Measurements from ENCODE around the gene CHRNB4. TPM values are rescaled to one million over a fixed set of nuclear protein-coding genes. Genes with fewer than 3 reads are reported as not detected.

Gene CHRNB4
- total RNA-seq, 2 donors from 2014 or later: 0.13 TPM; not detected in 1

DNA sequence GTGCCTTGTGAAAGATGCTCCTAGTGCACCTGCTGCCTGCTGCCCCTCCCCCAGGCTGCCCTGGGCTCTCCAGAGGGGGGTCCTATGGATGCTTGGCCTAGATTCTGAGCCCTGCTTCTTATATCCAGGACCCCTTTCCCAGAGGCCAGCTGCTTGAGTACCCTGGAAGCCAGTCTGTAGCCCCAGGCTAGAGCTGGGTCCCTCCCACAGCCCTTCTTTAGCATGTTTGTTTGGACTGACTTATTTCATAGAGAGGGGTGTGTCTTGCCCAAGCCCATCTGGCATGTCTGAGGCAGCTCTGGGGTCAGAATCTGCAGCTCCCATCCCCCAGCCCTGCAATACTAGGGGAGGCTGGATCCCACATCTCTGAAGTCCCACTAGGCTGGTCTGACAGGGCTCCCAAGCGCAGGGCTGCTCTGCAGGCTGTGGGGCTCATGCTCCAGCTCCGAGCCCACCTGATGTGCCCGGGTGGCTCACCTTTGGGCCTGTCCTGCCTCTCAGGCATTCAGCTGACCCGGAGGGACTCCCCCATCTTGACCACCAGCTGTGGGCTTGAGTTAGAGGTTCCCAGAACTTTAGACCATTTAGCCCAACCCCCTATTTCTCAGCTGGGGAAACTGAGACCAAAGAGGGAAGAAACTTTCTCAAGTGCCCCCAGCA, 3.1 kb downstream of the CHRNB4 start:
- intact Hi-C loops (cut with DNase I): loop anchor here (1.0 to 5.0 kb wide), 2 partner anchors 69 to 71 kb away; no protein-coding TSS in a partner anchor
- no peak for DNase-seq
- ATAC-seq: no peak

DNA sequence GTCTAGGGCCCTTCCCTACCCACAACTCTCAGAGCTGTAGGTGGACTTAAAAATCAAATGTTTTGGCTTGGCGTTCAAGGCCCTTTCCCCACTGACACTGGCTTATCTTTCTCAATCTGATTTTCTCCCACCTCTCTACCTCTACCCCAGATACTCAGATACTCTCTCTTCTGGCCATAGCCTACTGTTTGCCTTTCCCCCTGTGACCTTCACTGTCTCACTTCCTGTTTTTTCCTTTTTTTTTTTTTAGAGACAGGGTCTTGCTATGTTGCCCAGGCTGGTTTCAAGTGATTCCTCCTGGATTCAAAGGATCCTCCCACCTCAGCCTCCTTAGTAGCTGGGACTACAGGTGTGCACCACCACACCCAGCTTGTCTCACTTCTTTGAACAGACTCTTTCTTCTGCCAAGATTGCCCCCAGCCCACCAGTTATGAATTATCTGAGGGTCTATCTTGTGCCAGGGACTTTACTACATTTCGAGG, 4.6 kb downstream of the CHRNB4 start:
- ATAC-seq (no peak), DNase-seq (no peak)
- intact Hi-C loops (cut with DNase I): loop anchor here in 1 of 2 donors (5.0 kb wide), 1 partner anchor 71 kb away; no protein-coding TSS in a partner anchor

DNA sequence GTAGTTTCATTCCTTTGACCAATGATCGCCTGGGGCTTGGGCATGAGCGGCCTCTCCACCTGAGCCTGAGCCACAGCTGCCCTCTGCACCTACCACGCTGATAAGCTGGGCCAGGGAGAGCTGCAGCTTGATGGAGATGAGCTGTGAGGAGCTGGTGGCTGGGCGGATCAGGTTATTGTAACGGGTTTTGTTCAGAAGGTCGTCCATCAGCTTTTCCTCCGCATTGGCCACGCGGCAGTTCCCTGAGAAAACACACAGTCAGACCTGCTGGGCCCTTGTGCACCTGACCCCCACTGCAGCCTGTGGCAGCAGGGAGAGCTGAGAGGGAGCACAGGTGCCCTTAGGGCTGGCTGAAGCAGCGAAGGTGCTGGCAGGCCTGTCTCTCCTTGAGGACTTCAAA, 5.7 kb downstream of the CHRNB4 start:
- ATAC-seq (no peak), DNase-seq (no peak)
- intact Hi-C loops (cut with DNase I): loop anchor here in 1 of 2 donors (5.0 kb wide), 1 partner anchor 72 kb away; no protein-coding TSS in a partner anchor

GRCh38 chr15:78634210-78635145, 6.5 kb downstream of the CHRNB4 start:
- ATAC-seq (no peak), DNase-seq (no peak)
- intact Hi-C loops (cut with DNase I): loop anchor here in 1 of 2 donors (5.0 kb wide), 1 partner anchor 73 kb away; no protein-coding TSS in a partner anchor

DNA sequence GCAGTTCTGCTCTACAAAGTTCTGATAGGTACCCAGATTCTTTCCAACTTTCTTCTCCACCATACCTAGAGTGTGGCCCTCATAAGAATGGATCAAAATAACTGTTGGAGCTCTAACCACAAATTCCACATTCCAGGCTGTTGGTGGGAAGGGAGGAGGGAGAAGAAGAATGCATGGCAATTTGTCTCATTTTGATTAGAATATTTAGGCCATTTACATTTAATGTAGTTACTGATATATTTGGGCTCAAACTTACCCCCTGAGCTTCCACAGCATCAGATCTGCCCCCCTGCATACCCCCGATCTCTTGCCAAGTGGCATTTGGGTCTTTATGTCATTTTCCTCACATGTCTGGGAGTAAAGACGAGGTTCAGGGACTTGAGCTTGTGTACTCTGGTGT, 7.7 kb downstream of the CHRNB4 start:
- ATAC-seq (no peak), DNase-seq (no peak)
- intact Hi-C loops (cut with DNase I): no loop called here

DNA sequence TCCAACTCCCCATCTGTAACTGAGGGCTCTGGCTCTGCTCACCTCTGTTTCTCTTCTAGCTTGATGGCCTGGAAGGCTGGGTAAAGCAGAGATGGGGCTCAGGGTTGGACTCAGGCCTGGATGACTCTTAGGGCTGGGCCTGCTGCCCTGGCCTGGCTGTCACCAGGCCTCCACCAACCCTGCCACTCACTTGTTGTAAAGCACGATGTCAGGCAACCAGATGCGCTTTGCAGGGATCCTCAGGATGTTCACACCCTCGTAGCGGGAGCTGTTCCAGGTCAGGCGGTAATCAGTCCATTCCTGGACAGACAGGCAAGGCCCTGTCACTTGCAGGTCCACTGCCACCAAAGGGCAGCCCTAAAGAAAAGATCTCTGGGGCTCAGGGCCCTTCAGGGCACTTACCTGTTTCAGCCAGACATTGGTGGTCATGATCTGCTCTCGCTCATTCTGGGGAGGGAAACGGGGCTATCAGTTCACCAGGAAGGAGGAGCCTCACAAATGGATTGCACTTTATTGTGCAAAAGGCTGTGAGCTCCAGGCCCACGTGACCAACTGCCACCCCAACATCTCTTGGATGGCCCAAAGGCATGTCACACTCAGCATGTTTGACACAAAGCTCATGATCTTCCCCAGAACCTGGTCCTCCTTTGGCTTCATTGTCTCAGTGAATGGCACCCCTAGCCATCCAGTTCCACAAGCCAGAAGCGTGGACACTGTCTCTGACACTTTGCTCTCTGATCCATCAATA, 9.9 kb downstream of the CHRNB4 start:
- intact Hi-C loops (cut with DNase I): no loop called here
- ATAC-seq (no peak), DNase-seq (no peak)

DNA sequence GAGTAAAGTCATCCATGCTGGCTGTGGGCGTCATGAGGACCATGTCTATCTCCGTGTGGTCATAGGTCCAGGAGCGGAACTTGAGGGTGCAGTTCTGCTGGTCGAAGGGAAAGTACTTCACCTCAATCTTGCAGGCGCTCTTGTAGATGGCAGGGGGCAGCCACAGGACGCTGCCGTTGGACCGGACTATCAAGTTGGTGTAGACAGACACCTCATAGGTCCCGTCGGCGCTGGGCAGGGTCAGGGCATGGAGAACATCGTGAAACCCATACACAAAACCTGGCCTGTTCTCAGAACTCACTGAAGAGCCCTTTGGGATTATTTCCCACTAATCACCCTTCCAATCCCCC, 11.3 kb downstream of the CHRNB4 start:
- ATAC-seq (no peak), DNase-seq (no peak)
- intact Hi-C loops (cut with DNase I): no loop called here

DNA sequence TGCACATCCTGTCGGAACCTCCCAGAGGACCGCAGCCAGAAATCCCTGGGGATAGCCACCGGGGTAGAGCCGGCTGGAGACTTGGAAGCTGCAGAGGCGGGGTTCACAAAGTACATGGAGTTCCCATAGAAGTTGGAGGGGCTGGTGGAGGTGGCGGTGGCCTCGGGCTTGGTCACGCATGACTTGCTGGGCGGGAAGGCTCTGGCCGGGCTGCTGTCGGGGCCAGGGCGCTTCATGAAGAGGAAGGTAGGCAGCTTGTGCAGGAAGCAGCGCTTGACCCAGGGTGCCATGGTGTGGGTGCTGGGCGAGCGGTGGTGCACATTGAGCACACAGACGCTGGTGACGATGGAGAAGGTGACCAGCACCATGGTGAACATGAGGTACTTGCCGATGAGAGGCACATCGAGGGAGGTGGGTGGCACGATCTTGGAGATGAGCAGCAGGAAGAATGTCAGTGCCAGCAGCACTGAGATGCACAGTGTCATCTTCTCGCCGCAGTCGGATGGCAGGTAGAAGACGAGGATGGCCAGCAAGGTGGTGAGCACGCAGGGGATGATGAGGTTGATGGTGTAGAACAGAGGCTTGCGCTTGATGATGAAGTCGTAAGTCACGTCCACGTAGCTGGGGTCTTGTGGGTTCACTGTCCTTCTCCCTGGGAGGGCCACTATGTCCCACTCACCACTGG, 11.8 kb downstream of the CHRNB4 start:
- DNase-seq: no peak
- no peak for ATAC-seq
- intact Hi-C loops (cut with DNase I): no loop called here

GRCh38 chr15:78628227-78628626, 12.8 kb downstream of the CHRNB4 start:
- DNase-seq (no peak), ATAC-seq (no peak)
- intact Hi-C loops (cut with DNase I): no loop called here

GRCh38 chr15:78627348-78627747, 13.7 kb downstream of the CHRNB4 start:
- intact Hi-C loops (cut with DNase I): no loop called here
- ATAC-seq: no peak
- DNase-seq: no peak

DNA sequence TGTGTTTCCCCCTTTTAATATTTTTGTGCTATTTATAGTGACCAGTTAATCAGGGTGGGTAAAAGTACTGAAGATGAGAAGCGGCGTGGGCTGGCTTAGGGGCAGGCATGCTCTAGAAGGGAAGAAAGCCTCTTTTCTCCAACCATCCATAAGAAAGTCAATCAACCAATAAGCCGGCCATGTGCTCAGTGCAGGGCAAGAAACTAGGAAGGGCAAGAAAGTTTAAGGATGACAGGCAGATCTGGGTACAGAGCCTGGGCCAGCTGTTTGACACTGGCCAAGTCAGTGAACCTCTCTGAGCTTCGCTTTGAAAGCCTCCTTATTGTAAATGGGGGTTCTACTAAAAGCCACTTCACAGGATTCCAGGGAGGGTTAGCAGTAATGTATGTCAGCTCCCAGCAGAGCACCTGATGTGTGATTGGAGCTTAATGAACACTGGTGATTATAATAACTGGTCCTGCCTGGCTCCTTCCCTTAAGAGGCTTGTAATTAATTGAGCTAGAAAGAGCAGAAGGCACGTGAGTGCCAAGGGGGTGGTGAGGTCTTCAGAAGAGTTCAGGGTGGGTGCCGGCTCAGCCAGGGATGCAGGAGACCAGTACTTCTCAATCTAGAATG, 14.5 kb downstream of the CHRNB4 start:
- ATAC-seq (no peak), DNase-seq (no peak)
- intact Hi-C loops (cut with DNase I): no loop called here

DNA sequence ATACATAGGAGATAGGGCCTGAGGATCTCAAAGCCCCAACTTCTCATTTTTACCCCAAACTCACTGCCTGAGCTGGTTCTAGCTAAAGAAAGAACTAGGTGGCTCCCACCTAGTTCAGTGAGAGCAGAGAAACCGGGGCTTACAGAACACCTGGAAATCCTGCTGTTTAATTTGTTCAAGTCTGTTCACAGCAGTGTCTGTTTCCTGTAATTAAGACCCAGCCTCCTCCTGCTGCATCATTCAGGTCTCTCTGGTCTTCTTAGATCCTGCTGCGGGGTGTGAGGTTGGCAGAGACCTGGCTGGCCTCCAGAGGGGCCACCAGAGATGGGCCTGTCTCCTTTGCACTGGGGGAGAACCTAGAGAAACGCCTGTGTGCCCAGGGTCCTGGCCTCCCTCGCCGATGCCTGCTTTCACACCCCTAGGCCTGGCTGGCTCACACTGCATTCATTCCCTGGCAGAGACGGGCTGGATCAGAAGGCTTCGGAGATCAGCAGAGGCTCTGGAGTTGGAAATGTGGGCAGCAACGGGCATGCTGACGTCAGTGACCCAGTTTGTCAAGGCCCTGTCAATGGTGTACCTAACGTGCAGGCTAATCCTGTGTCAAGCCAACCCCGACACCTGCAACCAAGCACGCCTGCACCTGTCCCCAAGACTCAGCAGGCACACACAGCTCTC, 15.3 kb downstream of the CHRNB4 start:
- intact Hi-C loops (cut with DNase I): no loop called here
- ATAC-seq: no peak
- no peak for DNase-seq

DNA sequence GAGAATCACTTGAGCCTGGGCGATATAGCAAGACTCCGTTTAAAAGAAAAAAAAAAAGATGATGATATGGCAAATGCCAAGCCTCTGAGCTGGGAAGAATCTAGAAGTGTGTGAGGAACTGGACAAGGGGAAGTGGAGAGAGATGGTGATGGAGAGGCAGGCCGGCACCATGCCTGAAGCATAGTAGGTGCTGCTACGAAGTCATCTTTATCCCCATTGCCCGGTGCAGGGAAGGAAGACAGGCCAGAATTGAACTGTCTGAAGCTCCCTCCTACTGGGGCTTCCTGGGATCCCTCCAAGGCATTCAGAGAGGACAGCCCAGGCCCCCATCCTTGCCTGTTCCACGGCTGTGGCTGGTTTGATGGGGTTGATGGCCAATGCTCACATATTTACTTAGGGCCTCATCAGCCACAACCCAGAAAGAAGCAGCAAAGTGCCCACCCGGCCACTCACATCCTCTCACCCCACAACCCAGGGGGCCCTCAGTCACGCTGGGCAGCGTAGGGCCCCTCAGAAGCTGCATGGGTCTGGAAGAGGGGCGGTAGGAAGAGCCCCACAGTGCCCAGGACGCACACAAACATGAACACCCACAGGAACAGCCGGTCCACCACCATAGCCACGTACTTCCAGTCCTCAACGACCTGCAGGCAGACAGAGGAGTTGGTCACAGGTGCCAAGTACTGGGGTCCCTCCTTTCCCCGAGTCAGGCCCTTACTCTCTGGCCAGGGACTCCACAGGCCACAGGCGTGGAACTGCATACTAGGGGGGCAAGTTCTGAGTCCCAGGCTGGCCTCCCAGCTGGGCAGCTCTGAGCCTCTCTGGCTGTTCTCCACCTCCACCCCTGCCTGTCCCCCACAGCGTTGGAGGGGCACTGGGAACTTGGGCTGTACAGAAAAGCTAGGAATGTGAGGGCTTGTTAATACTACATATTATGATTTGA, 16.1 kb downstream of the CHRNB4 start:
- ATAC-seq (no peak), DNase-seq (no peak)
- intact Hi-C loops (cut with DNase I): no loop called here

GRCh38 chr15:78623786-78624497, 17.1 kb downstream of the CHRNB4 start:
- intact Hi-C loops (cut with DNase I): no loop called here
- no peak for DNase-seq
- ATAC-seq: no peak

- no peak for ATAC-seq
- intact Hi-C loops (cut with DNase I): no loop called here
- no peak for DNase-seq
Measured at GRCh38 chr15:78621810-78622402, 19.1 kb downstream of the CHRNB4 start.
